ENCODE measurements around the gene PAX8.
"Not testable (repeated sequence)": the region's sequence is repeated elsewhere in the genome, so short reads cannot be mapped to it uniquely, and the experiment has no call there.

Gene PAX8

GRCh38 chr2:113291191-113291590 is 12.5 kb upstream of the PAX8 start:
- TF ChIP-seq CTCF (conservative IDR thresholded peaks at IDR 0.05), result no peak
- TF ChIP-seq ZFX (IDR thresholded peaks at IDR 0.05), result no peak
- no peak overlapping the region for H3K27ac ChIP-seq

DNA sequence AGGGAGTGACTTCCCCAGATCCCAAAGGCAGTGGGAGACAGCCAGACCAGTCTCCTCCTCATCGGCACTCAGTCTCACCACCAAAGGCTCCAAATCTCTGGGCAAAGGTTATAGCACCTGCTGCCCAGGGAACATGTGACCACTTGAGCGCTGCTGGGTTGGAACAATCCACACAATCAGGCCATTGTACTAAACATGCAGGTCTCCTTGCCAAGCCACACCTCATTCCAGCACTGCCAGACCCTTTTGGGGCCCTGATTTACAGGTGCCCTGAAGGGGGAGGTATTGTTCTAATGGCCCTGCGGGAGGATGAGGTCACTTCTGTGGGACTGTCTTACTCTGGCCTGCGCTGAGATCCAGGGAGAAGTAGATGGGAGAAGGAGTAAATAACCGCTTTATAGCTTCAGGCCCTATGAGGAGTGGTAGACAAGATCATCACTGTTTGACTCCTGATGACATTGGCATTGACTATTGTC is 10.0 kb upstream of the PAX8 start:
- not testable (repeated sequence) for H3K27ac ChIP-seq

DNA sequence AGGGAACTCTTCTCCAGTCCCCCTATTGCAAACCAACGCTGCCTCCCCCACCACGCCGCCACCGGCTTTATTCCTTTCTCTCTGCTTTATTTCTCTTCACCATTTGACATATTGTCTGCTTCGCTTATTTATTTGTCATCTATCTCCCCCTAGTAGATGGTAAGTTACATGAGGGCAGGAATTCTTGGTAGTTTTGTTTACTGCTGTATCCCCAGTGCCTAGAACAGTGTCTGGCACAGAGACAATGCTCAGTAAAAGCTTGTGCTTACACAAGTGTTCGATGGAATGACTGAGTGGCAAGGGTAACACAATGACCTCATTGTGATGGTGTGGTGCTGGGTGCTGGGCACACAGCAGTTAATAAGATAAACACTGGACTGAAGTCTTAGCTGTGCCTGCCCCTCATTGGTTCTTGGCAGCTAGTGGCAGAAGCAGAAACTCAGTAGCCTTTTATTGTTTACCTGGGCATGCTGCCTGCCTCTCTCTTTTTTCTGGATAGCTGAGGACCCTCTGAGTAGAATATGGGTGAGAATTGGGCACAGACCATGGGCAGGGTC is 9.5 kb upstream of the PAX8 start:
- not testable (repeated sequence) for H3K27ac ChIP-seq

DNA sequence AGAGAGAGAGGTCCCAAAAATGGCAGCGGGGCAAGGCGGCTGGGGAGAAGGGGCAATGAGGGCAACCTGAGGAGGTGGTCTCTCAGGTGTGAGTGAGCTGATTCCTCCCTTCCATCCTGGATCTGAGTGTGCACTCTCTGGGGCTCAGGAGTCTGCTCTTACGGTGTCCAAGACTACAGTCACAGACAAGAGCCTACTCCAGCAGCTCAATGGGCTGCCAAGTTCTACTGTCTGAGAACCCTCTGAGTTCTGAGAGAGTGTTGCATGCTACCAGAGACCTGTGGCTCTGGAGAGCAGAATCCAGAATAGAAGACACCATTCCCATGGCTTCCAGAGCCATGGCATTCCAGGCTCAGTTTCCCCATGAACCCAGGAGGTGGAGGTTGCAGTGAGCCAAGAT is 7.1 kb upstream of the PAX8 start:
- H3K27ac ChIP-seq, result no peak overlapping the region

DNA sequence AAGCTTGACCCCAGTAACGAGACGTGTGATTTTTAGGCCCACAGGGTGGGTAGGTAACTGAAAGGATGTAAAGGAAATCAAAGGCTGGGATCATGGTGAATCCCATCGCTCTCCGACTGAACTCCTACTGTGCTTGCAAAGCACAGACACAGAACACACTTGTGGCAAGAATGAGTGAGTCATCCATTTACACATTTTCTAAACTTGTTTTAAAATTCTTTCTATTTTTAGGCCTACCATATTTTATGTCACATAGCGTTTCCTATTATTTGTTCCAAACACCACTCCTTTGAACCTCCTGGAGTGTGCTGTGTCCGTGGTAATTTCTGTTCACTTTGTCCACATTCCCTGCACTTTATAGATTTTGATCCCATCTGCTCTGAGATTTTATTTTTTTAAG is 6.3 kb upstream of the PAX8 start:
- H3K27ac ChIP-seq, result not testable (repeated sequence)

More for the DNA sequence above, 7.1 kb upstream of the PAX8 start:
- no peak for TF ChIP-seq ZFX (IDR thresholded peaks at IDR 0.05)
- TF ChIP-seq CTCF (conservative IDR thresholded peaks at IDR 0.05), result no peak

- no peak overlapping the region for H3K27ac ChIP-seq
Measured at GRCh38 chr2:113284476-113284875, 5.8 kb upstream of the PAX8 start.

GRCh38 chr2:113283704-113284284 is 5.1 kb upstream of the PAX8 start:
- TF ChIP-seq CTCF (conservative IDR thresholded peaks at IDR 0.05), result no peak
- no peak for TF ChIP-seq ZFX (IDR thresholded peaks at IDR 0.05)
- no peak overlapping the region for H3K27ac ChIP-seq

More at GRCh38 chr2:113284476-113284875, 5.8 kb upstream of the PAX8 start:
- TF ChIP-seq CTCF (conservative IDR thresholded peaks at IDR 0.05), result no peak
- TF ChIP-seq ZFX (IDR thresholded peaks at IDR 0.05), result no peak

GRCh38 chr2:113282747-113283533 is 4.2 kb upstream of the PAX8 start:
- no peak overlapping the region for H3K27ac ChIP-seq
- TF ChIP-seq ZFX (IDR thresholded peaks at IDR 0.05) (no peak), CTCF (conservative IDR thresholded peaks at IDR 0.05) (no peak)
